H9 (cell line): ENCODE measurements around the gene MOAP1. TPM values are rescaled to one million over a fixed set of nuclear protein-coding genes. Genes with fewer than 3 reads are reported as not detected.

Experiments used
- DNase-seq: peaks from one replicate; pipeline ENCODE4 v3.0.0-alpha.2; 2017
- H2AFZ ChIP-seq: one replicate; pipeline ENCODE4 v1.6.1; 2013; ENCODE audit warnings: mild to moderate bottlenecking, low read length, control low read depth, moderate library complexity
- H2AK5ac ChIP-seq: 2 replicates; pipeline ENCODE4 v1.6.1; 2013; ENCODE audit warnings: low read length, control low read depth, mixed read lengths; ENCODE audit not compliant: insufficient read length
- H2BK120ac ChIP-seq: one replicate; pipeline ENCODE4 v1.6.1; 2013; ENCODE audit warnings: low read depth, mild to moderate bottlenecking, low read length, control low read depth, inconsistent platforms; ENCODE audit not compliant: poor library complexity, severe bottlenecking
- H2BK12ac ChIP-seq: 2 replicates; pipeline ENCODE4 v1.6.1; 2013; ENCODE audit warnings: low read length, control low read depth, mixed read lengths, low read depth; ENCODE audit not compliant: insufficient read length
- H2BK15ac ChIP-seq: 2 replicates; pipeline ENCODE4 v1.6.1; 2013; ENCODE audit warnings: low read depth, low read length, control low read depth
- H2BK20ac ChIP-seq: one replicate; pipeline ENCODE4 v1.6.1; 2013; ENCODE audit warnings: low read depth, mild to moderate bottlenecking, low read length, control low read depth, inconsistent platforms; ENCODE audit not compliant: poor library complexity, severe bottlenecking
- H2BK5ac ChIP-seq: 2 replicates; pipeline ENCODE4 v1.6.1; 2013; ENCODE audit warnings: low read length, control low read depth, mixed read lengths; ENCODE audit not compliant: insufficient read length
- H3K14ac ChIP-seq: 2 replicates; pipeline ENCODE4 v1.6.1; 2013; ENCODE audit warnings: low read length, control low read depth; ENCODE audit not compliant: insufficient read depth
- H3K18ac ChIP-seq: 2 replicates; pipeline ENCODE4 v1.6.1; 2013; ENCODE audit warnings: low read depth, mild to moderate bottlenecking, mixed read lengths, low read length, control low read depth; ENCODE audit not compliant: insufficient read length
- H3K23ac ChIP-seq: 2 replicates; pipeline ENCODE4 v1.6.1; 2013; ENCODE audit warnings: low read length, control low read depth, mixed read lengths, low read depth; ENCODE audit not compliant: insufficient read length
- H3K23me2 ChIP-seq: 2 replicates; pipeline ENCODE4 v1.6.1; 2013; ENCODE audit warnings: low read depth, mild to moderate bottlenecking, mixed read lengths, low read length, control low read depth; ENCODE audit not compliant: insufficient read length, poor library complexity, severe bottlenecking
- H3K27ac ChIP-seq: 2 replicates; pipeline ENCODE4 v1.5.1; 2013; ENCODE audit warnings: low read length, control low read depth, mixed read lengths, low read depth; ENCODE audit not compliant: insufficient read length
- H3K27me3 ChIP-seq: 2 replicates; pipeline ENCODE4 v1.6.1; 2013; ENCODE audit warnings: low read length, control low read depth, inconsistent platforms; ENCODE audit not compliant: insufficient read depth
- H3K4ac ChIP-seq: 2 replicates; pipeline ENCODE4 v1.6.1; 2013; ENCODE audit warnings: low read depth, mild to moderate bottlenecking, control low read depth, inconsistent platforms, low read length, moderate library complexity
- H3K4me1 ChIP-seq: 2 replicates; pipeline ENCODE4 v1.6.1; 2013; ENCODE audit warnings: low read length, control low read depth, inconsistent platforms; ENCODE audit not compliant: insufficient read depth
- H3K4me2 ChIP-seq: 2 replicates; pipeline ENCODE4 v1.6.1; 2013; ENCODE audit warnings: low read length, control low read depth, mixed read lengths; ENCODE audit not compliant: insufficient read length, insufficient read depth
- H3K56ac ChIP-seq: 2 replicates; pipeline ENCODE4 v1.6.1; 2013; ENCODE audit warnings: low read depth, mild to moderate bottlenecking, mixed read lengths, low read length, control low read depth; ENCODE audit not compliant: insufficient read length
- H3K79me1 ChIP-seq: 2 replicates; pipeline ENCODE4 v1.6.1; 2013; ENCODE audit warnings: low read depth, mild to moderate bottlenecking, moderate library complexity, low read length, control low read depth, inconsistent platforms; ENCODE audit not compliant: insufficient read depth, poor library complexity, severe bottlenecking
- H3K79me2 ChIP-seq: 2 replicates; pipeline ENCODE4 v1.6.1; 2013; ENCODE audit warnings: low read length, control low read depth, inconsistent platforms; ENCODE audit not compliant: insufficient read depth
- H3K9ac ChIP-seq: 2 replicates; pipeline ENCODE4 v1.6.1; 2013; ENCODE audit warnings: low read length, control low read depth, mixed read lengths; ENCODE audit not compliant: insufficient read length; ENCODE audit errors: extremely low read depth
- H3K9me3 ChIP-seq: one replicate; pipeline ENCODE4 v1.6.1; 2013; ENCODE audit warnings: low read depth, low read length, inconsistent platforms; ENCODE audit not compliant: control insufficient read depth
- H3T11ph ChIP-seq: one replicate; pipeline ENCODE4 v1.6.1; 2013; ENCODE audit warnings: mild to moderate bottlenecking, low read length, control low read depth, inconsistent platforms
- H4K20me1 ChIP-seq: one replicate; pipeline ENCODE4 v1.6.1; 2013; ENCODE audit not compliant: control insufficient read depth, insufficient read length, insufficient read depth
- H4K5ac ChIP-seq: 2 replicates; pipeline ENCODE4 v1.6.1; 2013; ENCODE audit warnings: low read depth, mild to moderate bottlenecking, mixed read lengths, low read length, control low read depth; ENCODE audit not compliant: insufficient read length
- H4K8ac ChIP-seq: replicated peaks from 2 replicates; pipeline ENCODE4 v1.6.1; 2013; ENCODE audit warnings: low read length, control low read depth, mixed read lengths, low read depth; ENCODE audit not compliant: insufficient read length
- H4K91ac ChIP-seq: 2 replicates; pipeline ENCODE4 v1.6.1; 2013; ENCODE audit warnings: low read depth, mild to moderate bottlenecking, moderate library complexity, mixed read lengths, low read length, control low read depth; ENCODE audit not compliant: insufficient read length
- H3K27ac Mint-ChIP-seq, 3 experiments: 2 replicates in 2 of 3; 3 replicates in 1 of 3; pipeline ENCODE4 v1.8.0; 2020 to 2021; ENCODE audit warnings: mixed read lengths in 3 of 3, mild to moderate bottlenecking in 1 of 3, moderate library complexity in 1 of 3
- H3K27me3 Mint-ChIP-seq: 2 replicates; pipeline ENCODE4 v1.8.0; 2021; ENCODE audit warnings: low read depth, mild to moderate bottlenecking, moderate library complexity, mixed read lengths
- H3K36me3 Mint-ChIP-seq, 3 experiments: 2 replicates in 2 of 3; 3 replicates in 1 of 3; pipeline ENCODE4 v1.8.0; 2020 to 2021; ENCODE audit warnings: low read depth in 3 of 3, mixed read lengths in 3 of 3; ENCODE audit not compliant: insufficient read depth in 1 of 3
- H3K4me1 Mint-ChIP-seq, 2 experiments: 2 replicates each; pipeline ENCODE4 v1.8.0; 2020; ENCODE audit warnings: mixed read lengths in 2 of 2
- H3K4me3 Mint-ChIP-seq, 2 experiments: 2 replicates in 1 of 2; 3 replicates in 1 of 2; pipeline ENCODE4 v1.8.0; 2020 to 2021; ENCODE audit warnings: mild to moderate bottlenecking in 2 of 2, mixed read lengths in 2 of 2, moderate library complexity in 1 of 2
- H3K9me3 Mint-ChIP-seq, 2 experiments: 2 replicates in 1 of 2; 3 replicates in 1 of 2; pipeline ENCODE4 v1.8.0; 2020; ENCODE audit warnings: mild to moderate bottlenecking in 2 of 2, mixed read lengths in 2 of 2, moderate library complexity in 1 of 2
- CTCF ChIP-seq: fragments of 200-600 bp; sonication (generic); conservative IDR thresholded peaks from 3 replicates; pipeline ENCODE4 v1.8.0; 2021; ENCODE audit warnings: antibody characterized with exemption, mild to moderate bottlenecking
- WGBS: extraction: QIAGEN DNeasy Blood & Tissue Kit; methylation state at CpG from one replicate; pipeline ENCODE4 v1.1.7; 2013; ENCODE audit warnings: missing lambda C conversion rate, low lambda C conversion rate, mixed read lengths; ENCODE audit not compliant: insufficient read length; ENCODE audit errors: extremely low coverage; 5-methylcytosine and 5-hydroxymethylcytosine counted together
- total RNA-seq: library from RNA; stranded (reverse); gene quantifications from 2 replicates; pipeline ENCODE4 v1.2.1, GENCODE V29; 2021

MOAP1 gene
- total RNA-seq, 1 experiment from 2014 or later = 13.6 TPM

- H3K79me1 ChIP-seq = no peaks in the 10 kb centered on the region
- H3K23ac ChIP-seq = no peak overlapping the region
- no peak overlapping the region for H3K56ac ChIP-seq
- H3K4ac ChIP-seq = no peak overlapping the region
- H3K27ac ChIP-seq = no peak overlapping the region
- H4K20me1 ChIP-seq = no peaks in the 10 kb centered on the region
- no peaks in the 10 kb centered on the region for H3K27me3 ChIP-seq
- H4K91ac ChIP-seq = no peak overlapping the region
- H3K79me2 ChIP-seq = no peaks in the 10 kb centered on the region
- H2AK5ac ChIP-seq = no peak overlapping the region
- no peak overlapping the region for H2BK20ac ChIP-seq
- H3K9me3 Mint-ChIP-seq = no peaks in the 10 kb centered on the region
- no peak overlapping the region for H2BK5ac ChIP-seq
- no peak for TF ChIP-seq CTCF
- H2BK120ac ChIP-seq = no peak overlapping the region
- no peak overlapping the region for H3K9ac ChIP-seq
- no peak overlapping the region for H3K4me2 ChIP-seq
- H3K18ac ChIP-seq = no peak overlapping the region
- WGBS = no CpG with 5 or more reads among the region's 5 CpGs
- H3K4me3 Mint-ChIP-seq = no peak overlapping the region
- no peak overlapping the region for H3K14ac ChIP-seq
- H2BK12ac ChIP-seq = no peak overlapping the region
- H3K4me1 Mint-ChIP-seq = peaks cover 3 to 4% of the 10 kb centered on the region in 2 experiments
- H3T11ph ChIP-seq = no peak overlapping the region
- H3K27ac Mint-ChIP-seq = no peak overlapping the region
- H3K4me1 ChIP-seq = no peaks in the 10 kb centered on the region
- no peak overlapping the region for H4K8ac ChIP-seq
- H4K5ac ChIP-seq = no peak overlapping the region
- H3K27me3 Mint-ChIP-seq = no peaks in the 10 kb centered on the region; the same call in 1 of the 2 replicates
- H2BK15ac ChIP-seq = no peak overlapping the region
- H3K9me3 ChIP-seq = no peaks in the 10 kb centered on the region
- no peak for DNase-seq
- no peak overlapping the region for H2AFZ ChIP-seq
- H3K36me3 Mint-ChIP-seq = no peaks in the 10 kb centered on the region; a peak in 1 of 7 replicates
- H3K23me2 ChIP-seq = no peaks in the 10 kb centered on the region
Observed at GRCh38 chr14:93163564-93163963, 21.1 kb downstream of the MOAP1 start.
